Heart right ventricle (tissue), 16 donors: ENCODE measurements around the gene CTAGE1. TPM values are rescaled to one million over a fixed set of nuclear protein-coding genes. Genes with fewer than 3 reads are reported as not detected.

ENCODE experiments used
- ATAC-seq, 8 donors: fragments of 200-7000 bp; cut with Tn5 transposase; one replicate each; pipeline ENCODE4 v1.9.1; 2020; ENCODE audit warnings: mild to moderate bottlenecking in 8 of 8, moderate library complexity in 8 of 8, moderate number of reproducible peaks in 1 of 8
- DNase-seq, 2 donors: peaks; one replicate each; pipeline ENCODE4 v3.0.0-alpha.2; 2020
- H3K27ac ChIP-seq, 10 donors: fragments of 200-600 bp; sonication (generic) in 2 of 10; one replicate each; pipeline versions ENCODE4 v1.5.0 to v1.8.0; 2020 to 2022; ENCODE audit warnings: mild to moderate bottlenecking in 3 of 10
- H3K27me3 ChIP-seq, 7 donors: fragments of 200-600 bp; one replicate each; pipeline ENCODE4 v1.8.0; 2021 to 2022; ENCODE audit warnings: mild to moderate bottlenecking in 2 of 7
- H3K36me3 ChIP-seq, 9 donors: fragments of 200-600 bp; sonication (generic) in 1 of 9; one replicate each; pipeline versions ENCODE4 v1.5.0 to v1.8.0; 2020 to 2022; ENCODE audit warnings: mild to moderate bottlenecking in 2 of 9
- H3K4me1 ChIP-seq, 9 donors: fragments of 200-600 bp; sonication (generic) in 1 of 9; one replicate each; pipeline versions ENCODE4 v1.5.0 to v1.8.0; 2020 to 2022; ENCODE audit warnings: mild to moderate bottlenecking in 4 of 9
- H3K4me3 ChIP-seq, 10 donors: fragments of 200-600 bp; sonication (generic) in 2 of 10; one replicate each; pipeline versions ENCODE4 v1.5.0 to v1.8.0; 2020 to 2022; ENCODE audit warnings: mild to moderate bottlenecking in 7 of 10, moderate library complexity in 2 of 10
- H3K9me3 ChIP-seq, 11 donors: fragments of 200-600 bp in 10 of 11; sonication (generic) in 2 of 11; one replicate each; pipeline versions ENCODE4 v1.5.0 to v1.8.0; 2013 to 2022; ENCODE audit warnings: mild to moderate bottlenecking in 2 of 11, control low read depth in 1 of 11, moderate library complexity in 1 of 11
- CTCF ChIP-seq, 9 donors: fragments of 200-600 bp; sonication (generic) in 2 of 9; IDR thresholded peaks; one replicate each; pipeline versions ENCODE4 v1.5.0 to v1.8.0; 2021 to 2022; ENCODE audit warnings: antibody characterized with exemption in 9 of 9, mild to moderate bottlenecking in 5 of 9, moderate library complexity in 1 of 9
- WGBS, 2 donors: extraction: QIAGEN DNeasy Blood & Tissue Kit; methylation state at CpG; one replicate each; pipeline ENCODE4 v1.1.7; 2013; ENCODE audit warnings: inconsistent platforms in 1 of 2; 5-methylcytosine and 5-hydroxymethylcytosine counted together
- intact Hi-C, 10 donors: fragments of 100-400 bp; cut with DNase I; formaldehyde crosslinking; loops; one replicate each; pipeline versions ENCODE4 v1.11.1 to v1.14.2; 2022
- polyA plus RNA-seq, 2 donors: library from polyadenylated mRNA; stranded (reverse); fragments of 200-250 nt; gene quantifications; one replicate each; pipeline ENCODE4 v1.2.3, GENCODE V29; 2013
- total RNA-seq, 10 donors: library from RNA; stranded (reverse); fragmentation: NEBNext Ultra II Directional in 3 of 10; extraction: Animal tissue kit (Norgen Biotek cat#: 25700) in 3 of 10; gene quantifications; one replicate each; pipeline versions ENCODE4 v1.2.1 to v1.2.4, GENCODE V29; 2021 to 2023
- donor health status: Arrhythmogenic right ventricular cardiomyopathy.
- donor health status: ischemic (EF 13 %, LVEDD 7.1; RV severe dilation, severe dysfunction).
- donor health status: healthy with polysubstance abuse.
- donor health status: DM: no; HTN: yes; CAD: no.
- donor health status: DM: no; HTN: no; CAD: no.
- donor health status: ischemic (EF 25% LVEDD 6.9; RV normal size, moderate dysfunction).
- donor health status: ischemic (EF 25% LVEDD 5.7; RV mildly dilated, moderate dysfunction).
- donor health status: healthy.
- donor health status: DM: yes; HTN: yes; CAD: no.
- donor health status: Ischemic cardiomyopathy.
- donor health status: ischemic (EF 35%, LVEDD 5.7; RV mildly dilated, moderate dysfunction).
- donor health status: nonischemic (EF 11% LVEDD 7.7; RV severe dilation, severe dysfunction).
- donor health status: DM: yes; HTN: yes; CAD: no.
- donor health status: PGD.
- donor health status: ischemic (EF 29% LVEDD 5.4; RV normal size, mild dysfunction).
- donor health status: nonischemic (EF 23%, LVEDD 6.1; RV moderate dilation, normal function).

Gene CTAGE1
- total and polyA plus RNA-seq, 12 donors: 0.07 to 0.10 TPM; not detected in 10

GRCh38 chr18:22367303-22367702, 50.4 kb downstream of the CTAGE1 start:
- intact Hi-C loops: loop anchor here in 3 of 10 donors (5.0 to 10.0 kb wide), 3 partner anchors 100 to 453 kb away; no protein-coding TSS in a partner anchor
- H3K9me3 ChIP-seq: no peaks in the 10 kb centered on the region
- H3K27me3 ChIP-seq: no peaks in the 10 kb centered on the region
- TF ChIP-seq CTCF (IDR thresholded peaks at IDR 0.05): no peak
- no peaks in the 10 kb centered on the region for H3K4me1 ChIP-seq
- no peaks in the 10 kb centered on the region for H3K36me3 ChIP-seq
- DNase-seq: no peak
- H3K4me3 ChIP-seq: no peak overlapping the region
- ATAC-seq: no peak
- H3K27ac ChIP-seq: no peak overlapping the region

- Histone ChIP-seq H3K27me3 (no peaks in the 10 kb centered on the region), H3K4me1 (no peaks in the 10 kb centered on the region), H3K36me3 (no peaks in the 10 kb centered on the region), H3K4me3 (no peak overlapping the region), H3K9me3 (no peaks in the 10 kb centered on the region), H3K27ac (no peak overlapping the region)
- WGBS, 2 donors: 88 to 100% methylated on average over 1 of the region's 1 CpG
- intact Hi-C loops: loop anchor here in 4 of 10 donors (5.0 to 10.0 kb wide), 4 partner anchors 182 to 449 kb away; no protein-coding TSS in a partner anchor
- no peak for DNase-seq
- peak in 7 of 9 donors; percentile 32 to 69 (median 48) for TF ChIP-seq CTCF (IDR thresholded peaks at IDR 0.05)
- peak; percentile 47 to 81 (median 72) for ATAC-seq
Measured at GRCh38 chr18:22363867-22364463, 53.8 kb downstream of the CTAGE1 start.

Other genes starting within 250 kb of the CTAGE1 start
- 10 to 100 TPM; 54.6 to 99.5 (median 73.4) TPM for gene GATA6, start 248.3 kb downstream of the CTAGE1 start, total RNA-seq
- gene GATA6, start 248.3 kb downstream of the CTAGE1 start, polyA plus RNA-seq: 10 to 100 TPM; 36.7 to 46.5 TPM